C4-2B (cell line): ENCODE results near the gene SEMA5A.

ENCODE experiments used
- CTCF ChIP-seq: fragments of 450-650 bp; conservative IDR thresholded peaks from 2 replicates; pipeline ENCODE4 v1.5.1; 2017; ENCODE audit warnings: mild to moderate bottlenecking
- ZFX ChIP-seq: fragments of 450-650 bp; IDR thresholded peaks from 2 replicates; pipeline ENCODE4 v1.6.1; 2017

- TF ChIP-seq CTCF, result no peak
- no peak for TF ChIP-seq ZFX
Observed at GRCh38 chr5:9470410-9470809, 75.5 kb downstream of the SEMA5A start.
